HG02870 (cell line): ENCODE results near the gene WNT7B.

Source experiments
- ATAC-seq: cut with Tn5 transposase; IDR thresholded peaks from one replicate; pipeline ENCODE4 v1.9.1; 2021; ENCODE audit warnings: mild to moderate bottlenecking, moderate library complexity; ENCODE audit not compliant: unreplicated experiment

Gene WNT7B

DNA sequence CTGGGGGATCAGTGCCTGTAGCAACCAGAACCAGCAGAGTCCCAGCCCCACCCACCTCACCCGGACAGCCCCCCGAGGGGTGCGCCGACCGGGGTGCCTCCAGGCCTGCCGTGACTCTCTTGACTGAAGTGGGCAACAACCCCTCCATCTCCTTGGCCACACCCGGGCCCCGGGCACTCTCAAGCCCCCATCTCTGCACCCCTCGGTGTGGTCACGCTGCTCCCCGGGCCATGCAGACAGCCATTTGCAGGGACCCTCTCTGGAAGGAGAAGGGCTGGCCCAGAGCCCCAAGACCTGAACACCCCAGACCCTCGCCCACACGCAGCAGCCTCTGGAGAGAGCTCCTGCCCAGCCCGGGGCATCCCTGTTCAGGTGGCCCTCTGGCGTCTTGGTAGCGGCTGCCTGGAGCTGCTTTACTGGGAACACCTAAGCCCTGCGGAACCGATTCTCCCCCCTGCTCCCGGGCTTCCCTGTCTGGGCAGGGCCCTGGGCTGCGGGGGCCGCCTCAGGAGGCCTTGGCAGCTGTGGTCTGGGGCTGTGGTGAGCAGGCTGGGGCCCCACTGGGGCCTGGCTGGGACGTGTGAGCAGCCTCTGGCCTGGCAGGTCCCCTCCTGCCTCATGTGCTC, 84.9 kb downstream of the WNT7B start:
- no peak for ATAC-seq

DNA sequence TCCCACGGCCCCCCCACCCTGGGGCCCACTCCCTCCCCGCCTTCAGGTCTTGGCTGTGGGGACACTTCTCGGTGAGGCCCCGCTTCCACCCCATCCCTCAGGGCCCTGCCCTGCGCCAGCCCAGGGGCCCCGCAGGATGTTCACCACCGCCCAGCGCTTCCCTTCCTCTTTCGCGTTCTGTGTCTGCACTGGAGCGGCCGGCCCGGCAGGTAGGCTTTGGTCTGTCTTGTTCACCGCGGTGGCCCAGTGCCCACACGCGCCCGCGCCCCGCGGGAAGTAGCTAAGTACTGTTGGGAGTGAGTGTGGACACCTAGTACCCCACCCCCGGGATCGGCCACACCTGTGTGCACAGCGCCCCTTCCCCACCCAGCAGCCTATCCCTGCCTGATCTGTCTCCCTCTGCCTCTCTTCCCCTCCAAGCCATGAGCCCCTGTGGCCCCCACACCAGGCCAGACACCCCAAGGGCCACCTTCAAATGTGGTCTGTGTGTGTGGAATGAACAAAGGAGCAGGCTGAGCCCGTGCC, 85.4 kb downstream of the WNT7B start:
- ATAC-seq: no peak

DNA sequence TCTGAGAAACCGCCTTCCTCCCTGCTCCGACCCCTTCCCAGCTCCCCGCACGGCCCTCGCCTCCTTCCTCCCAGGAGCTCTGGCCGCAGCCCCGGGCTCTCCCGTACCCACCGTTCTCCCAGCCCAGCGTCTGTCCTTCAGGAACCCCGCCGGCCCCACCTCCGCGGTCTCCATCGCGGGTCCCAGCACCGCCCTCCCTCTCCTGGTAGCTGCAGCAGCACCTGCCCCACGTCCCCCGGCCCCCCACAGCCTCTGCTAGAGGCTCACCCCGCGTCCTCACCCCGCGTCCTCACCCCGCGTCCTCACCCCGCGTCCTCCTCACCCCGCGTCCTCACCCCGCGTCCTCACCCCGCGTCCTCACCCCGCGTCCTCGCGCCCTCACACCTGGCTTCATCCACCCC, 85.9 kb downstream of the WNT7B start:
- no peak for ATAC-seq

DNA sequence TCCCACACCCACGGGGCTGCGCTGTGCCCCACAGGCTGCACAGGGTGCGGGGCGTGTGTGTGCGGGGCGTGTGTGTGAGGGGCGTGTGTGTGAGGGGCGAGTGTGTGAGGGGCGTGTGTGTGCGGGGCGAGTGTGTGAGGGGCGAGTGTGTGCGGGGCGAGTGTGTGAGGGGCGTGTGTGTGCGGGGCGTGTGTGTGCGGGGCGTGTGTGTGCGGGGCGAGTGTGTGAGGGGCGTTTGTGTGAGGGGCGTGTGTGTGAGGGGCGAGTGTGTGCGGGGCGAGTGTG, 86.7 kb downstream of the WNT7B start:
- ATAC-seq: no peak

DNA sequence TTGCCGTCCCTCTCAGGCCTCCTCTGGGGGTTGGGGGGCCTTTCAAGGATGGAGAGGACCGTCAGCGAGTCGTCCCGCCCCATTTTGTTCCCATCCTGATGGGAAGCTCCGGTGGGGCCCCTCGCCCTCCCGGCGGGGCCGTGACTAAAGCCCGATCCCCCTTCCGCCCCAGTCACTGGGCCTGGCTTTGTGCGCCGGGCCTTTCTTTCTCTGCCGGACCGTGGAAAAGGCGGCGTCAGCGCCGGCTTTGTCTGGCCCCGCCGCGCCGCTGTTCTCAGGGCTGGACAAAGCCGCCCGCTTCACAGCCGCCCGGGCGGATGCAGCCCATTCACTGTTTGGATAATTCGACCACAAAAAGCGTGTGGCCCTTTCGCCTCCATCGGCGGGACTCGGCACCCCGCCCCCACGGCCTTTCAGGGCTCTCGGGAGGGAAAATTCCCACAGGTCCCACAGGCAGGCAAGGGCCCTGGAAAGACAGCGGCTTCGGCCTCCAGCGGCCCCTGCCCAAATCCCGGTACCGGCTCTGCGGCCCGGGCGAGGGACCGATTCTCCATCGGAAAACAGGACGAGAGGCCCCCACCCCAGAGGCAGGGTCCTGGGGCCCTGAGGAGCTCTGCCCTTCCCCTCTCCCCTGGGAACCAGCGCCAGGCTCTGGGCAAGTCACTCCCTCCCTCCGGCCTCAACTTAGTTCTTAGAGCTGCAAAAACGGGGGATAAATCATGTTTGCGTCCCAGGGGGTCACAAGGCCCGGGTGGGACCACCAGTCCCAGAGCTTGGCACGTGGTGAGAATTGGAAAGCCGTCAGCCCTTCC, 87.2 kb downstream of the WNT7B start:
- ATAC-seq: no peak

DNA sequence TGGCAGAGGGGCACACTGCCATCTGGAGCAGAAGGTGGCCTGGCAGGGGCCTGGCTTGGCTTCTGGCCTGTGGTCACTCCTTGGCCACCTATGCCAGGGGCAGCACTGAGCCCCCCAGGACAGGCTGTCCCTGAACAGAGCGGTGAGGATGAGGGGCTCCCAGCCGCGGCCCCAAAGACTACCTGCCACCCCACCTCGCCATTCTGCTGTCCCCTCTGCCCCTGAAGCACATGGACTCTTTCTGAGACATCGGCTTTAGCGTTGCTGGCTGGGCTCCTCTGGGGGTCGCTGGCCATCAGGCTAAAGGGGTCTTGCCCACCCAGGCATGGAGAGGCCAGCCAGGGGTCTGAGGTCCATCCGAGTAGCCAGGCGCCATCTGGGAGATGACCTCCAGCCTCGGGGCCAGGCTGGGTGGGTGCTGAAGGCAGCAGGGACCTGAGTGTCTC, 87.8 kb downstream of the WNT7B start:
- no peak for ATAC-seq

DNA sequence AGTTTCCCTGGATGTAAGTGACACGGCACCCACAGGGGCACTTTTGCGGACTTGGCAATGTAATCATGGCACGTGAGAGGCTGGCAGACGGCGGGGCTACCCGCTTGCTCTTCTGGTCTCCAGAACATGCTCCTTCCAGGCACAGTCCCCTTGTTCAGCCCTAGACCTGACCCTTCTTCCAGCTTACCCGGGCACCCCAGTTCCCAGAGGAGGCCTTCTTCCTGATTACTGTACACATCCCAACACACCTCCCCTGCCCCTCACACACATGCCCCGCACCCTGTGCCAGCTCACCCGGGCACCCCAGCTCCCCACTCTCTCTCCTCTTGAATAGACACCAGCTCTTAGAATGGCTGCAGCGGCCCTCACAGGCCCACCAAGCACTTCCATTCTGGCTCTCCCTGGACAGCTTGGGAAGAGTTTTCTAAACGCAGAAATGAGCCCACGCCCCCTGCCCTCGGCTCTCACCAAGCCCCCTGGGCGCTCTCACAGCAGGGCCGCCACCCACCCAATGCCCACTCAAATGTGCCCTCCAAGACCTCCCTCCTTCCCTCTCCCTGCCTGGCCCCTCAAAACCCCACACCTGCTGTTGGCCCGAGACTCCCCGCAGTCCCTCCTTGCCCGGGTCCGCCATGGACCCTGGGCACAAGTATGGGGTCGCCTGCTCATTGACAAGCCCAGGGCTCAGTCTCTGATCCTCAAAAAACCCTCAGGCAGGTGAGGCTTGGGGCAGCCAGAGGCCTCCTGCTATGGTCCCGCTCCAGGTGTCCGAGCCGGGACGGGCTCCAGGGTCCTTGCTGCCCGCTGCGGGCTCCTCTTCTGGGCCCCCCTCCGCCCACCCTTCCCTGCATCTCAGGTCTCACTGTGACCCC, 88.5 kb downstream of the WNT7B start:
- no peak for ATAC-seq

DNA sequence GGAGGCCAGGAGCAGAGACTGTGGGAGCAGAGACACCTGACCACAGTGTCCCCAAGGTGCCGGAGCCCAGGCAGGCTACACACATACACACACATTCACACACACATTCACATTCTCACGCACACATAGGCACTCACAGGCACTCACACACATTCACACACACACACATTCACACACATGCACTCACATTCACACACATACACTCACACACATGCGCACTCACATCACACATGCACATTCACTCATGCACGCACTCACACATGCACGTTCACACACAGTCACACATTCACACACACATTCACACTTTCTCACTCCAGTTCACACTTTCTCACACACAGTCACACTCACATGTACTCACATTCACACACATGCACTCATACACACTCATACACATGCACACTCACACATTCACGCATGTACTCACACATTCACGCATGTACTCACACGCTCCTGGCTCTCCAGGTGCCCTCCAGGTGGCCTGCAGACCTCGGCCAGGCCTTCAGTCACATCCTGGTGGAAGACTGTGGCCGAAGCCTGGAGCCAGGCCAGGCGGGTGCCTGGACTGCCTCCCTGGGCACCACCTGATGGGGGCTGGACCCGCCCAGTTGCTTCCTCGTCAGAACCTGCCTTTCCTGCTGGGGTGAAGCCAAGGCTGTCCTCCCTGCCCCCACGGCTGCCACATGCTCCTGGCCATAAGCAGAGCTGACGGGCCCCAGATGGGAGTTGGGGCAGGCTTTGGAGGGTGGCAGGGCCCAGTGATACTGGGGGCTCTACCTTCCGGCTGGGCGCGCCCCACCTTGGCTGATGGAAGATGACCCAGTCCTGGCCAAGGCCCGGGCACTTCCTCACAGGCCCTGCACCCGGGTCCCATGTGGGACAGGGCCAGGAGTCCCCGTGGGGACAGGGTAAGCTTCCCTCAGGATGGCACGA, 89.5 kb downstream of the WNT7B start:
- no peak for ATAC-seq

DNA sequence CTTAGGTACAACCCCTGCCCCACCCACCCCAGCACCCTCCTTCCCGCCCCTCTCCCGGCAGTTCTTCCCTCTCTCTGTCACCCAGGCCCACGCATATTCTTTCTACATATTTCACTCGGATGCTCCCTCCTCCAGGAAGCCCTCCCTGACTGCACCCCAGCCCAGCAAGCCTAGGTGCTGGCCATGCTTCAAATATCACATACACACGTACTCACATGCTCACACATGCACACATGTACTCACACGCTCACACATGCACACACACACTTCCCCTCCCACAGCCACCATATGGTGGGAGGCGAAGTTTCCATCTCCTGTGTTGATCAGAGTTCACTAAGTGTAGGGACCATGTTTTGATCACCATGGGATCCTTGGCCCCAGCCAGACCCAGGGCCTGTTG, 90.4 kb downstream of the WNT7B start:
- no peak for ATAC-seq

DNA sequence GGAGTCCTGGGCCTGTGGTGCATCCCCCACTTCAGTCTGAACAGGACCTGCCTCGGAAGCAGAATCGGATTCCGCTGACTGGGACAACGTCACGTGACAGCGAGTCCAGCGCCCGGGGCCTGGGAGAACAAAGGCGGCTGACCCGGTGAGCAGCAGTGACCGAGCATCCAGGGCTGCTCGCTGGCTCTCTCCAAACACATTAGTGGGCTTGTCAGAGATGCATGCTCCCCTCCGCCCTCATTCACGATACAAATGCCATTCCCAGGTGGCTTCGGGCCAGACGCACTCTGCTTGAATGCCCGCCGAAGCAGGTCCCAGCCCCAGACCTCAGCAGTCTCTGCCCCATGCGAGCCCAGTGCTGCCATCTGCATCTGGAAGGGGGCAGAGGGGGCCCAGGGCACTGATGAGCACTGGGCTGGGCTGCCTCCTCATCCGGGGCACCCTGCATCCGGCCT, 91.0 kb downstream of the WNT7B start:
- no peak for ATAC-seq

DNA sequence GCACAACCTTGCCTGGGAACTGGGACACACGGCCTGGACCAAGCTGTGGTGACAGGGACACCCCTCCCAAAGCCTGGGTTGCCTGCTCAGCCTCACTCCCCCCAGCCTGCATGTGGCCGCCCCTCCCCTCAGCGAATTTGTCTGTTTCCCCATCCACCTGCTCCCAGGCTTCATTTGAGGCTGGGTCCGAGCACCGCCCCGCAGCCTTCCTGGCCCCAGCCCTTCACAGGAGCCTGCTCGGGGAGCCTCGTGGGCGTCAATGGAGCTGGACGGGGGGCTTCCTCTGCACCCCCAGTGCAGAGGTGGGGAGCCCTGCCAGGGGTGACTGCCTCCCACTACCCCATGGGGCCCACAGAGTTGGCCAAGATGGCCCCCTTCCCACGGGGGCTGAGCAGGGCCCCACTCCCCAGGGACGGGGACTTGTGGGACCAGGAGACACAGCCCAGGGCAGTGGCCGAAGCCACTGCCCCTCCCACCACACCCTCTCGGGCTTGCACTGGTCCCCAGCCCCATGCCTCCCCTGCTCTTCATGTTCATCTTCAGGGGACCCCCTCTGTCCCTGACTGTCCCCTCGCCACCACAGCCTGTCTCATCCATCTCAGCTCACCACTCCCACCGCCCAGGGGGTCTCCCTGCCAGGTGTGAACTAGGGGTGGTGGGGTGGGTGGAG, 91.7 kb downstream of the WNT7B start:
- ATAC-seq: no peak

DNA sequence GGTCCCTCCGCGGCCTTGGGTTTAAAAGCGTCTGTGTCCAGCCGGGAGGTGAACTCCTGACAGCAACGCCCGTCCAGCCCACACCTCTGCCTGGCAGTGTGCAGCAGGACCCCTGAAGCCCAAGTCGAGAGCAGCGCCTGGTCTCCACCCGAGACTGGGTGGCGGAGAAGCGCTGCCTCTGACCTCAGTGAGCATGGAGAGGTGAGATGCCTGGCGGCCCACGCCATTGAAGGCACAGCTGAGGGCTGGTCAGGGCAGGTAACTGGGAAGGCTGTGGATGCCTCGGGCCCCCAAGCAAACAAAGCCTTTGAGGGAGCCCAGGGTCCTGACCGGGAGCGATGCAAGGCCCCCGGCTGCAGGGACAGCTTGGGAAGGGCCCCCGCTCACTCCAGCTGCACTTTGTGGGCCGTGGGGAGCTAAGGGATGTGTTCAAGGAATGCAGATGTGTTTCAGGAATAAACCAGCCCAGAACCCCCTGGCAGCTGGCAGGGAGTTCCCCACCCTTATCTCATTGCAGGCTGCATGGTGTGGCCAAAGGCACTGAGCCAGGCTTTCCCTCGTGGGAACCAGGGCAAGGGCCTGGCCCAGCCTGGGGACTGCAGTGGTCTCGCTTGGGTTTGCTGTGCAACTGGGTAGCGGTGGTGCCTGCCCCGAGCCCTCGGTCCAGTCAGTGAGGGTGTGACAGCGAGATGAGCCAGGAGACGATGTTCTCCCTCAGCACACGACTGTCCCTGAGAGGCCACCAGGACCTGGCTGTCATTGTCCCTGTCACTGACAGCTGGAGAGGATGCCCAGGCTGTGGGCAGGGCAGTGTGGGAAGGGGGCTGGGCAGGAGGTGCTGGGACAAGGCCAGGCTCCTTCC, 92.5 kb downstream of the WNT7B start:
- no peak for ATAC-seq

DNA sequence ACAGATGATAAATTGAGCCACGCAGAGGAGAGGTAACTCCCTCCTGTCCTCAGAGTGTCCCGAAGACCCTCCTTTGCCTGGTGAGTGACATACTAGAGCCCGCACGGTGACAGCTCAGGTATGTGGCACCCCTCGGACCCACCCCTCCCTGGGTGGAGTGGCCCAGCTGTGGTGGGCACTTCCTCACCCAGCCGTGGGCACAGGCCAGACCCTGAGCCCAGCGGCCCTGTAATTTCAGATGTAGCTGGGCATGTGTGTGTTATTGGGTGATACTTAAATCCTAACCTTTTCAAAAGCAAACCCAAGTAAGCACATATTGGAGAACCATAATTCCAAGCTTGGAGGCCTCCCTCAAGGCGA, 93.2 kb downstream of the WNT7B start:
- ATAC-seq: no peak

DNA sequence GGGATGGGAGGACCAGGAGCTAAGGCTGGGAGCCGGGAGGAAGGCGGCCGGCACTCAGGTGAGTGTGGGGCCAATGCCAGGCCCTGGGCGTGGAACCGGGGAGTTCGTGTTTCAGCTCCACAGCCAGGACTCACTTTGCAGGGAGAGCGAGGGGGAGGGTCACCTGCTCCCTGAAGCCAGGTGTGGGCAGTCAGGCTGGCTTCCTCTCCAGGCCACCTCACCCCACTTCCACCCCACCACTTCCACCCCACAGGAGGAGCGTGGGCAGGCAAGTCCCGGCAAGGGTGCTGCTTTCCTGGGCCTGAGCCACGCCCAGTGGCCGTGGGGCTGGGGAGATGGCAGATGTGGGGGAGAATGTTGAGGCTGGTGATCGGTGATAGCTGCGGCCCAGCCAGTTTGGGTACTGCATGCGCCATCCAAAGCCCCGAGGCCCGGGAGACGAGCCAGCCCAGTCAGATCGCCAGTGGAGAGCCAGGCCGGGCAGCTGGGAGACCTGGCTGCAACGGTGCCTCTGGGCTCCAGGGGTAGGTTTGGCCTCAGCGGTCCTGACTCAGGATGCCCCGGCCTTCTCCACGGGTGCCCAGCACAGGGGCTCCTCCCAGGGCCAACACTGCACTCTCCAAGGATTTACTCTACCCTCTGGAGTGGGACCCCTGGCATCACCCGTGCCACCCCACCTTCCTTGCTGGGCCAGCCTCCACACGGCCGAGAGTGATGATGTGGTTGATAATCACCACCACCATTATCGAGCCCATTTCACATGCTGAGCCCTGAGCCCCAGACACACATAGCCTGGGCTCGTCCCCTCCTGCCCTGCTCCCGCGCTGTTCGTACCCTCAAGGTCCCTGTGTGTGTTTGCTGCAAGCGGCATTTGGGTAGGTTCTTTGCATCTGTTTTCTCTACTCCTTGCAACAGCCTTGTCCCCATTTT, 93.8 kb downstream of the WNT7B start:
- ATAC-seq: no peak

DNA sequence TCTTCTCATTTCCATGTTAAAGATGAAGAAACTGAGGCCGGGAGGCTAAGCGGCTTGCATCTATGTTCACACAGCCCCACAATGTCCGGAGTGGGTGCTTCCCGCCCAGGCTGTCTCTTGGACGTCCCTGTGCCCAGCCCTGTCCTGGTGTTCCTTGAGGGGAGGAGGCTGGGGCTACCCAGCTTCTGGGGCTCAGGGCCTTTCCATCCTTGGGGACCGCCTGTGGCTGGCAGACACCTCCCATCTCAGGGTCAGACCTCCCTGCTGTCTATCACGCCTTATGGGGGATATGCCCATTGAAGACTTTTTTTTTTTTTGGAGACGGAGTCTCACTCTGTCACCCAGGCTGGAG, 95.5 kb downstream of the WNT7B start:
- no peak for ATAC-seq

DNA sequence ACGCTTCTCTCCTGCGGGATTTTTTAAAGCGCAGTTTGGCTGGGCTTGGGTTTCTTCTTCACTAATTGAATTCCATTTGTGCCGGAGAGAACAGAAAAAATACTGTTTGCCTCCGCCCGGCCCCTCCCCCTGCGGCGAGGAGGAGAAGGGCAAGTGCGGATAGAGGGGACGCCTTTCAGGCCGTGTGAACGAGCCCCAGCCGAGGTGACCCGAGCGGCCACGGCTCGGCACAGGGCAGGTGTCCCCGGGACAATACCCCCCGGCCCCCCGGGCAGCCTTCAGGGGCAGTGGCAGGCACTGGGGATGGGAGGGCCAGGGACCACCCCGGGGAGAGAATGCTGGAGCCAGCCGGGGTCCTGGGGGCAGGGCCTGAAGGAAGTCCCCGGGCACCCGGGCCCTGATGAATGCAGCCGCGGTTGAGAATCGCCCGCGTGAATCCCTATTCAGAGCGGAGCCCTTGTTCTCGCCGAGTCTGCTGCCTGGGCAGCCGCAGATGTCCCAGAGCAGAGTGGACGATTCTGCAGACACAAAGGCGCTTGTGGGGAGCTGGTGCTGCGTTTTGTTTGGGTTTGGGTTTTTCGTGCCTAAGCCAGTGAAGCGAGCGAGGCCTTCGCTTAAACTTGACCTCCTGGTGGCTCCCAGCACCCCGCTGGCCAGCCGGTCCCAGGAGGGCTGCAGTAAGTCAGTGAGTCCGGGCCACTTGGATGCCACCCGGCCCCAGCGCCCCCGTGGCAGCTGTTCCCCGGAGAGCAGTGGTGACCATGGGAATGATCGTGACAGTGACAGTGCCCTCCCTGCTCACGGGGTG, 96.0 kb downstream of the WNT7B start:
- ATAC-seq: no peak

DNA sequence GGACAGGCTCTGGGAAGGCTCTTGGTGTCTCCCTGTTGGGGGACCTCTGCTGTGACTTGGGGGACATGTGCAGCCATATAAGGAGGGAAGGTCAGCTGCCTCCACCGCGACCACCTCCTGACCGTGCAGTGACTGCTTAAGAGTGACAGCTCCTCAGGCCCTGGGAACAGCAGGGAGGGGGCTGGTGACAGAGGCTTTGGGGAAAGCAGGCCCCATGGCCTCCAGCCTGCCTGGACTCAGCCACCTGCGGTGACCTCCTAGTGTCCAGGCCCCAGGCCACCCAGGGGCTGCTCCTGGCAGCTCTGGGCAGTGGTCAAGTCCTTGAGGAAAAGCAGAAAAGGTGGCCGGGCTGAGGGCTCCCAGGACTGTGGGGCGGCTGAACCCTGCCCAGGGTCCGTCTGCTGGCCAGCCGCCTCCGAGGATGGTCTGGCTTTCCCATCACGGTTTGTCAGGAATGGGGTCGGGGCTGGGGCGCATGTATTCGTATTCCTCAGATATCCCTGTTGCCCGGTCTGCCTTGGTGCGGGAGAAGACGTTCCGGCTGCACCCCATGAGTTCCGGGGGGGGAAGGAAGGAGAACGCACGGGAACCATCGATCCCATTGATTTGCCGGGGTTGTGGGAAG, 96.8 kb downstream of the WNT7B start:
- no peak for ATAC-seq
